Ascending aorta (tissue), 2 donors: ENCODE results near the gene EPB41L2. TPM values are rescaled to one million over a fixed set of nuclear protein-coding genes. Genes with fewer than 3 reads are reported as not detected.

ENCODE experiments used
- DNase-seq, 2 donors: peaks; one replicate each; pipeline ENCODE4 v3.0.0-alpha.2; 2019; ENCODE audit warnings: low spot score in 2 of 2
- H3K27ac ChIP-seq, 2 donors: fragments of 200-600 bp; sonication (generic); one replicate each; pipeline ENCODE4 v1.5.1; 2016 to 2017; ENCODE audit warnings: mild to moderate bottlenecking in 1 of 2
- H3K27me3 ChIP-seq: fragments of 200-600 bp; sonication (generic); one replicate; pipeline ENCODE4 v1.5.1; 2017
- H3K36me3 ChIP-seq, 2 donors: fragments of 200-600 bp; sonication (generic); one replicate each; pipeline ENCODE4 v1.5.1; 2016
- H3K4me1 ChIP-seq, 2 donors: fragments of 200-600 bp; sonication (generic); one replicate each; pipeline ENCODE4 v1.5.1; 2016 to 2017; ENCODE audit warnings: mild to moderate bottlenecking in 1 of 2
- H3K4me3 ChIP-seq, 2 donors: fragments of 200-600 bp; sonication (generic); one replicate each; pipeline ENCODE4 v1.5.1; 2016 to 2017; ENCODE audit warnings: mild to moderate bottlenecking in 1 of 2
- H3K9me3 ChIP-seq, 2 donors: fragments of 200-600 bp; sonication (generic); one replicate each; pipeline ENCODE4 v1.5.1; 2016
- intact Hi-C: fragments of 100-400 bp; cut with DNase I; formaldehyde crosslinking; loops from one replicate; pipeline ENCODE4 v1.15.1; 2023
- total RNA-seq: library from RNA; depleted of rRNA; stranded (reverse); fragments of >200 nt; gene quantifications from one replicate; pipeline ENCODE4 v1.1.0, GENCODE V29; 2016
- TF ChIP-seq, protein P1 (sequence below), 3 experiments: fragments of 200-600 bp in 2 of 3; fragments of 450-650 bp in 1 of 3; sonication (generic) in 2 of 3; IDR thresholded peaks; one replicate each; pipeline ENCODE4 v1.5.1; 2016 to 2019; ENCODE audit warnings: antibody characterized with exemption in 3 of 3, mild to moderate bottlenecking in 1 of 3, moderate library complexity in 1 of 3

Gene EPB41L2
- total RNA-seq, 1 donor from 2014 or later = 163 TPM

DNA sequence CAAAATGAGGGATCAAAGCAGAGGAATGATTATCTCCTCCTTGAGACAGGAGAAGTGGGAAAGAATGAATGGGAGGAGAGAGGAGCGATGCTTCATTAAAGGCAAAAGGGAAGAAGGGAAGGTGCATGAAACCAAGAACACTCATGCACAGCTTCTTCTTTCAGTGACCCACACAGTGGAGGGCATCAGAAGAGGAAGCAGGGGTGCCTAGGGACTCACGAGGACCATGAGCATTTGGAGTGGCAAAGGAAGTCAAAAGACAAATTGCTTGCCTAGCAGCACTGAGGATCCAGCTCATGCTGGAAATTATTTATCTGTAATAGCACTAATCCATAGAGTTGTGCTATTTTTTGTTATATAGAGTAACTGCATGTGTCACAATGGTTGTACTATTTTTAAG lies 169.8 kb downstream of the EPB41L2 start:
- no peaks in the 10 kb centered on the region for H3K9me3 ChIP-seq
- H3K4me1 ChIP-seq = no peaks in the 10 kb centered on the region
- DNase-seq = no peak
- TF ChIP-seq, protein P1, sequence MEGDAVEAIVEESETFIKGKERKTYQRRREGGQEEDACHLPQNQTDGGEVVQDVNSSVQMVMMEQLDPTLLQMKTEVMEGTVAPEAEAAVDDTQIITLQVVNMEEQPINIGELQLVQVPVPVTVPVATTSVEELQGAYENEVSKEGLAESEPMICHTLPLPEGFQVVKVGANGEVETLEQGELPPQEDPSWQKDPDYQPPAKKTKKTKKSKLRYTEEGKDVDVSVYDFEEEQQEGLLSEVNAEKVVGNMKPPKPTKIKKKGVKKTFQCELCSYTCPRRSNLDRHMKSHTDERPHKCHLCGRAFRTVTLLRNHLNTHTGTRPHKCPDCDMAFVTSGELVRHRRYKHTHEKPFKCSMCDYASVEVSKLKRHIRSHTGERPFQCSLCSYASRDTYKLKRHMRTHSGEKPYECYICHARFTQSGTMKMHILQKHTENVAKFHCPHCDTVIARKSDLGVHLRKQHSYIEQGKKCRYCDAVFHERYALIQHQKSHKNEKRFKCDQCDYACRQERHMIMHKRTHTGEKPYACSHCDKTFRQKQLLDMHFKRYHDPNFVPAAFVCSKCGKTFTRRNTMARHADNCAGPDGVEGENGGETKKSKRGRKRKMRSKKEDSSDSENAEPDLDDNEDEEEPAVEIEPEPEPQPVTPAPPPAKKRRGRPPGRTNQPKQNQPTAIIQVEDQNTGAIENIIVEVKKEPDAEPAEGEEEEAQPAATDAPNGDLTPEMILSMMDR (IDR thresholded peaks at IDR 0.05) = no peak
- no peaks in the 10 kb centered on the region for H3K27me3 ChIP-seq
- H3K4me3 ChIP-seq = no peak overlapping the region
- intact Hi-C loops = no loop called here
- peaks cover 7 to 24% of the 10 kb centered on the region in 2 donors for H3K36me3 ChIP-seq
- H3K27ac ChIP-seq = no peak overlapping the region

GRCh38 chr6:130890521-130890971 lies 172.5 kb downstream of the EPB41L2 start:
- H3K4me3 ChIP-seq = no peak overlapping the region
- H3K36me3 ChIP-seq = peaks cover 7 to 24% of the 10 kb centered on the region in 2 donors
- no peak for DNase-seq
- H3K9me3 ChIP-seq = no peaks in the 10 kb centered on the region
- H3K4me1 ChIP-seq = no peaks in the 10 kb centered on the region
- intact Hi-C loops = no loop called here
- TF ChIP-seq, protein P1 (IDR thresholded peaks at IDR 0.05) = no peak
- no peak overlapping the region for H3K27ac ChIP-seq
- H3K27me3 ChIP-seq = no peaks in the 10 kb centered on the region

GRCh38 chr6:130889423-130889822 lies 173.6 kb downstream of the EPB41L2 start:
- TF ChIP-seq, protein P1 (IDR thresholded peaks at IDR 0.05) = no peak
- H3K36me3 ChIP-seq = peaks cover 9 to 20% of the 10 kb centered on the region in 2 donors
- intact Hi-C loops = loop anchor here (5.0 kb wide), 1 partner anchor 173 kb away; the partner anchor contains the start of gene EPB41L2

DNA sequence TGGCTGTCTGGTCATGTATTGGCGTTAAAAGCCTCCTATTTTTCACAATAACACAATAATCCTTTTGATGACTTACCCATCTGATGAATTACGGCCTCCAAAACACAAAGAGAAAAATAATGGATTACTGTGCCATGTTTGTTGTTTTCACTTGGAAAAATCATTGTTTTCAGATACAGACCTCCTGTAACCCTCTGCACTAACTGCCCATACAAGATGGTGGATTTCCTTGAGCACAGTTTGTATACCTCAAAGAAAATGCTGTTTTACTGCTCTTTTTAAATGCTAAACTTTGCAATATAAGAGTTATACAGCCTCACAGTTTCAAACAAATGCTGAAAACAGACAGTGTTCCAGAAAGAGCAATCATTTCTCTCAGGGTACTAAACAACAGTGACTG lies 174.8 kb downstream of the EPB41L2 start:
- intact Hi-C loops = loop anchor here (5.0 kb wide), 1 partner anchor 174 kb away; the partner anchor contains the start of gene EPB41L2
- H3K27me3 ChIP-seq = no peaks in the 10 kb centered on the region
- no peak for DNase-seq
- no peak overlapping the region for H3K4me3 ChIP-seq
- TF ChIP-seq, protein P1 (IDR thresholded peaks at IDR 0.05) = no peak
- no peak overlapping the region for H3K27ac ChIP-seq
- H3K9me3 ChIP-seq = no peaks in the 10 kb centered on the region
- H3K4me1 ChIP-seq = no peaks in the 10 kb centered on the region
- peaks cover 5 to 15% of the 10 kb centered on the region in 2 donors for H3K36me3 ChIP-seq

More at GRCh38 chr6:130889423-130889822, 173.6 kb downstream of the EPB41L2 start:
- no peaks in the 10 kb centered on the region for H3K27me3 ChIP-seq
- H3K4me3 ChIP-seq = no peak overlapping the region
- no peak for DNase-seq
- no peak overlapping the region for H3K27ac ChIP-seq
- no peaks in the 10 kb centered on the region for H3K9me3 ChIP-seq
- no peaks in the 10 kb centered on the region for H3K4me1 ChIP-seq

DNA sequence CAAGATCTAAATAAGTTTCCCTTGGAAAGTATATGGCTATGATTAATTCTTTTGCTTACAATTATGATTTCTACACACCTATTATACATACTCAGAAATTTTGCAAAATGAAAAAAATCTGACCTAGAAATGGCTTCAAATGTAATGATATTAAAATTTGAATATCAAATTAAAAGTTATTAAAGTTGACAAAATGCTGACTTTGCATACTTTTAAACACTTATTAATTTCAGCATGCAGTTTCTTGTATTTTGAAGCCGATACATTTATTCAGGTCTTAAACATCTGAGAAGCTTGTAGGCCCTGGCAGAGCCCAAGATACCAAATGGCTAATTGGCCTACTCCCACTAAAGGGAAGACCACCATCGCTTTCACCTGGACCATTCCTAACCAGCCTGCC lies 176.1 kb downstream of the EPB41L2 start:
- TF ChIP-seq, protein P1 (IDR thresholded peaks at IDR 0.05) = no peak
- Histone ChIP-seq H3K4me3 (no peak overlapping the region), H3K9me3 (no peaks in the 10 kb centered on the region), H3K27me3 (no peaks in the 10 kb centered on the region), H3K36me3 (peaks cover 2 to 22% of the 10 kb centered on the region in 2 donors), H3K27ac (no peak overlapping the region), H3K4me1 (no peaks in the 10 kb centered on the region)
- no peak for DNase-seq
- intact Hi-C loops = loop anchor here (5.0 kb wide), 1 partner anchor 175 kb away; the partner anchor contains the start of gene EPB41L2
